ENCODE measurements around the gene PGBD1. TPM values are rescaled to one million over a fixed set of nuclear protein-coding genes. Genes with fewer than 3 reads are reported as not detected.
A peak's percentile ranks its signal among the peaks of the same experiment; 100 is the strongest.

The PGBD1 gene
- total RNA-seq, 1 donor from 2014 or later, result 3.0 TPM

DNA sequence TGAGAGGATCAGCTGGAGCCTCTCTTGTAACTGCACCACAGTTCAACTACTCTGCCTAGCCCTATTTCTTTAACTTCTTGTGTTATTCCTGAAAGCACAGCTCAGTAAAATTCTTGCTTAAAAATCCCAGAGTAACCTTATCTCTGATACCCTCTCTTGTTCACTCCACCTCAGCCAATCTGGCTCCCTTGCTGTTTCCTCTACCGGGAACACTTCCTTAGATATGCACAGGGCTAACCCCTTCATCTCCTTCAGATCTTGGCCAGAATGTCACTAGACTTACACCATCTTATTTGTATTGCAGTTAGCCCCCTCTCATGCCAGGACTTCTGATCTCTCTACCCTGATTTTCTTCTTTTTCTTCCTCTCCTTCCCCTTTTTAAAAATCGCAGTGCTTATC, 65.7 kb downstream of the PGBD1 start:
- no peak overlapping the region for H3K4me3 ChIP-seq
- H3K9me3 ChIP-seq, result no peaks in the 10 kb centered on the region
- DNase-seq (ENCODE audit: low spot score in 2 of 2), result no peak
- no peaks in the 10 kb centered on the region for H3K36me3 ChIP-seq
- H3K4me1 ChIP-seq, result peaks cover 0 to 7% of the 10 kb centered on the region in 2 donors
- TF ChIP-seq, protein P1, sequence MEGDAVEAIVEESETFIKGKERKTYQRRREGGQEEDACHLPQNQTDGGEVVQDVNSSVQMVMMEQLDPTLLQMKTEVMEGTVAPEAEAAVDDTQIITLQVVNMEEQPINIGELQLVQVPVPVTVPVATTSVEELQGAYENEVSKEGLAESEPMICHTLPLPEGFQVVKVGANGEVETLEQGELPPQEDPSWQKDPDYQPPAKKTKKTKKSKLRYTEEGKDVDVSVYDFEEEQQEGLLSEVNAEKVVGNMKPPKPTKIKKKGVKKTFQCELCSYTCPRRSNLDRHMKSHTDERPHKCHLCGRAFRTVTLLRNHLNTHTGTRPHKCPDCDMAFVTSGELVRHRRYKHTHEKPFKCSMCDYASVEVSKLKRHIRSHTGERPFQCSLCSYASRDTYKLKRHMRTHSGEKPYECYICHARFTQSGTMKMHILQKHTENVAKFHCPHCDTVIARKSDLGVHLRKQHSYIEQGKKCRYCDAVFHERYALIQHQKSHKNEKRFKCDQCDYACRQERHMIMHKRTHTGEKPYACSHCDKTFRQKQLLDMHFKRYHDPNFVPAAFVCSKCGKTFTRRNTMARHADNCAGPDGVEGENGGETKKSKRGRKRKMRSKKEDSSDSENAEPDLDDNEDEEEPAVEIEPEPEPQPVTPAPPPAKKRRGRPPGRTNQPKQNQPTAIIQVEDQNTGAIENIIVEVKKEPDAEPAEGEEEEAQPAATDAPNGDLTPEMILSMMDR (IDR thresholded peaks at IDR 0.05), result no peak
- intact Hi-C loops (cut with DNase I), result no loop called here
- no peak overlapping the region for H3K27ac ChIP-seq
- no peaks in the 10 kb centered on the region for H3K27me3 ChIP-seq

GRCh38 chr6:28349344-28349891, 68.0 kb downstream of the PGBD1 start:
- Histone ChIP-seq H3K27ac (peak overlapping the region; percentile 50 to 60), H3K36me3 (no peaks in the 10 kb centered on the region), H3K4me1 (peaks cover 0 to 7% of the 10 kb centered on the region in 2 donors), H3K4me3 (peak overlapping the region; percentile 64 to 90), H3K9me3 (no peaks in the 10 kb centered on the region), H3K27me3 (no peaks in the 10 kb centered on the region)
- no peak for DNase-seq (ENCODE audit: low spot score in 2 of 2)
- TF ChIP-seq, protein P1 (IDR thresholded peaks at IDR 0.05), result no peak
- intact Hi-C loops (cut with DNase I), result loop anchor here (1.0 kb wide), 1 partner anchor 13 kb away; the partner anchor contains the start of gene ZSCAN31

DNA sequence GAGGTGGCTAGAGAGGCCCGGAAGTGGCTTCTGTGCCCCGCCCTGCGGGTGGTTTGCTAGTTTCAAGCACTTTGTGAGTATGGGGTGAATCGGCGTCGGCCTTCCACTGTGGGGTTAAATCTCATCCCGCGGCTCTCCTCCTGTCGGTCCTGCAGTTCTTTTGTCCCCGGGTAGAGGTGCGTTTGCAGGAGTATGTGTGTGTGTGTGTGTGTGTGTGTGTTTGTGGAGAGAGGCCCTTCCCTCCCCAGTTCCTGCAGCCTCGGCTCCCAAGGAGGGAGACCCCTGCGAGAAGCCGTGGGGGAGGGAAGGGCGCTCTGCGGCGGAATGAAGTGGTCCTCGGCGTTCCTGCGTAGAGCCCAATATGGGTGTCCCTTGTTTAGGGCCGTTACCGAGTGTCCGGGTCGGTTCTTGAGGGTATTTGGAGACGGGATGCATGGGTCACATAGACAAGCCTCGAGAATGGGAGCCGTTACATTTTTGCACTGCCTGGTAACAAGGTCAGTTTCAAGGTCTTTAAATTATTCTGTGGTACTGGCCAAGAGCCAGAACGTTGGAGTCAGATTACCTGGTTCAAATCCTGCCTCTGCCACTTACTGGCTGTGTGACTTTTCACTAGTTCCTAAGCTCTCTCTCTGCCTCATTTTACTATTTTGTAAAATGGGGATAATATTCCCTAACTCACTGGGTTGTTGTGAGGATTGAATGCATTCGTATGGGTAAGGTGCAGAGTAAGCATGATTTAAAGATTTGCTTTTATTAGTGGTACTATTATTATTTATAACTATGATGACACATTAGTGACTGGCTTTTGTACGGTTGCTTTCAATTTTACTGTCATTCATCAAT, 68.7 kb downstream of the PGBD1 start, which contains the start of gene ZKSCAN3:
TSS of gene ZKSCAN3 (plus strand) at position 56 of the 846 bp plus-strand sequence. CDS start 9,640 bp downstream, outside the sequence.
- TF ChIP-seq, protein P1 (IDR thresholded peaks at IDR 0.05), result no peak
- DNase-seq (ENCODE audit: low spot score in 2 of 2), result peak; percentile 29 to 90
- H3K4me3 ChIP-seq, result peak within 1 kb of the TSS; percentile 64 to 90
- H3K27ac ChIP-seq, result peak within 1 kb of the TSS; percentile 50 to 60
- no peaks in the 10 kb centered on the region for H3K9me3 ChIP-seq
- H3K36me3 ChIP-seq, result no peaks in the 10 kb centered on the region
- peaks cover 0 to 10% of the 10 kb centered on the region in 2 donors for H3K4me1 ChIP-seq
- H3K27me3 ChIP-seq, result no peaks in the 10 kb centered on the region
- intact Hi-C loops (cut with DNase I), result loop anchor here (1.0 to 10.0 kb wide), 3 partner anchors 14 to 1165 kb away; partner anchors contain the start of genes ZSCAN26 and ZSCAN31

DNA sequence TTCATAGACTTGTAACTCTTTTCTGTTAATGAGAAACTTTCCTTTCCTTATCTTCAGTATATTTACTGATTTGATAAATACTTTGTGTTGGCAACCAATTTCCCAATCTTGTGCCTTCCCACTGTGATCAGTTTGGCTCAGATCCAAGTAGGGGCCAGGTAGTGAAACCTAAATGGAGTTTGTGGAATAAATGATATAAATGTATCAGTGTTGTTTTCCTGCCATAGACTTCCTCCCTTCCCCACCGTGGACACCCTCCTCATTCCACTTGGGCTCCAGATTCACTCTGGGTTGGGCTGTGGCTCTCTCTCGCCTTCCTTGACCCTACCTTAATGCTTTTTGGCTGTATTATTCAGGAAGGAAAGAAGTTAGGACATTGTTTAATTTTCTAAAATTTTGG, 69.7 kb downstream of the PGBD1 start:
- peaks cover 0 to 10% of the 10 kb centered on the region in 2 donors for H3K4me1 ChIP-seq
- intact Hi-C loops (cut with DNase I), result loop anchor here (2.0 to 10.0 kb wide), 2 partner anchors 84 to 1166 kb away; partner anchors contain the start of gene ZSCAN26
- peak overlapping the region in 1 of 2 donors; percentile 90 for H3K4me3 ChIP-seq
- H3K27ac ChIP-seq, result peak overlapping the region in 1 of 2 donors; percentile 2
- TF ChIP-seq, protein P1 (IDR thresholded peaks at IDR 0.05), result no peak
- H3K36me3 ChIP-seq, result no peaks in the 10 kb centered on the region
- no peaks in the 10 kb centered on the region for H3K9me3 ChIP-seq
- no peak for DNase-seq (ENCODE audit: low spot score in 2 of 2)
- H3K27me3 ChIP-seq, result no peaks in the 10 kb centered on the region

- no peak for DNase-seq (ENCODE audit: low spot score in 2 of 2)
- Histone ChIP-seq H3K4me1 (peaks cover 0 to 13% of the 10 kb centered on the region in 2 donors), H3K36me3 (no peaks in the 10 kb centered on the region), H3K27ac (no peak overlapping the region), H3K9me3 (no peaks in the 10 kb centered on the region), H3K27me3 (no peaks in the 10 kb centered on the region), H3K4me3 (peak overlapping the region in 1 of 2 donors; percentile 90)
- TF ChIP-seq, protein P1 (IDR thresholded peaks at IDR 0.05), result no peak
- intact Hi-C loops (cut with DNase I), result loop anchor here (2.0 to 10.0 kb wide), 2 partner anchors 85 to 1167 kb away; partner anchors contain the start of gene ZSCAN26
Measured at GRCh38 chr6:28351493-28351925, 70.1 kb downstream of the PGBD1 start.

Other genes with a start within 250 kb of the PGBD1 start
- gene ZNF165, start 201.0 kb upstream of the PGBD1 start, total RNA-seq, result not detected
- not detected for gene ZSCAN16, start 157.0 kb upstream of the PGBD1 start, total RNA-seq
- 8.7 TPM for gene ZKSCAN8, start 139.7 kb upstream of the PGBD1 start, total RNA-seq
- 3.7 TPM for gene ZSCAN9, start 56.3 kb upstream of the PGBD1 start, total RNA-seq
- gene ZKSCAN4, start 29.3 kb upstream of the PGBD1 start, total RNA-seq, result 3.1 TPM
- not detected for gene NKAPL, start 22.3 kb upstream of the PGBD1 start, total RNA-seq
- gene ZSCAN26, start 14.4 kb upstream of the PGBD1 start, total RNA-seq, result 2.6 TPM
- 0.21 TPM for gene ZSCAN31, start 54.6 kb downstream of the PGBD1 start, total RNA-seq
- 0.21 TPM for gene ZKSCAN3, start 68.4 kb downstream of the PGBD1 start, total RNA-seq
- gene ZSCAN12, start 118.2 kb downstream of the PGBD1 start, total RNA-seq, result 5.3 TPM
- not detected for gene ZSCAN23, start 161.9 kb downstream of the PGBD1 start, total RNA-seq
- gene GPX6, start 234.2 kb downstream of the PGBD1 start, total RNA-seq, result not detected
- not detected for gene GPX5, start 244.3 kb downstream of the PGBD1 start, total RNA-seq

All from ascending aorta (tissue), 2 donors.